ENCODE data around the gene CDIP1. TPM values are rescaled to one million over a fixed set of nuclear protein-coding genes. Genes with fewer than 3 reads are reported as not detected.

Gene CDIP1
- total RNA-seq, 2 donors from 2014 or later, result 12.9 to 23.3 TPM

DNA sequence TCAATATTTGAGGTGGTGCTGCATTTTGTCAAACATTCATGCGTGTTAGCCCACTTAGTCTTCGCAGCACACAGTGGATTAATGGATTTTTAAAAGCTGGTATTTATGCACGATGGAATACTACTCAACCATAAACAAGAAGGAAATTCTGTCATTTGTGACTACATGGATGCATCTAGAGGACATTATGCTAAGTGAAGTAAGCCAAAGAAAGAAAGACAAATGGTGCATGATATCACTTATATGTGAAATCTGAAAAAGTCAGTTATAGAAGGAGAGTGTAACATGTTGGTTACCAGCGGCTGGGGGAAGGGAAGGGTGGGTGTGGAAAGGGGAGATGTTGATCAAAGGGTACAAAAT lies 39.4 kb downstream of the CDIP1 start:
- DNase-seq, result no peak
- no peak overlapping the region for H3K4me3 ChIP-seq
- no peak for TF ChIP-seq POLR2A (IDR thresholded peaks at IDR 0.05)
- TF ChIP-seq, protein P1, sequence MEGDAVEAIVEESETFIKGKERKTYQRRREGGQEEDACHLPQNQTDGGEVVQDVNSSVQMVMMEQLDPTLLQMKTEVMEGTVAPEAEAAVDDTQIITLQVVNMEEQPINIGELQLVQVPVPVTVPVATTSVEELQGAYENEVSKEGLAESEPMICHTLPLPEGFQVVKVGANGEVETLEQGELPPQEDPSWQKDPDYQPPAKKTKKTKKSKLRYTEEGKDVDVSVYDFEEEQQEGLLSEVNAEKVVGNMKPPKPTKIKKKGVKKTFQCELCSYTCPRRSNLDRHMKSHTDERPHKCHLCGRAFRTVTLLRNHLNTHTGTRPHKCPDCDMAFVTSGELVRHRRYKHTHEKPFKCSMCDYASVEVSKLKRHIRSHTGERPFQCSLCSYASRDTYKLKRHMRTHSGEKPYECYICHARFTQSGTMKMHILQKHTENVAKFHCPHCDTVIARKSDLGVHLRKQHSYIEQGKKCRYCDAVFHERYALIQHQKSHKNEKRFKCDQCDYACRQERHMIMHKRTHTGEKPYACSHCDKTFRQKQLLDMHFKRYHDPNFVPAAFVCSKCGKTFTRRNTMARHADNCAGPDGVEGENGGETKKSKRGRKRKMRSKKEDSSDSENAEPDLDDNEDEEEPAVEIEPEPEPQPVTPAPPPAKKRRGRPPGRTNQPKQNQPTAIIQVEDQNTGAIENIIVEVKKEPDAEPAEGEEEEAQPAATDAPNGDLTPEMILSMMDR (IDR thresholded peaks at IDR 0.05), result no peak
- no peaks in the 10 kb centered on the region for H3K9me3 ChIP-seq
- H3K36me3 ChIP-seq (replicated peaks in 1 of 2; ENCODE audit: insufficient read depth in 1 of 2, low read depth in 2 of 2), result peaks cover 0 to 2% of the 10 kb centered on the region in 2 donors
- intact Hi-C loops (cut with DNase I), result loop anchor here (10.0 kb wide), 1 partner anchor 64 kb away; no protein-coding TSS in a partner anchor
- WGBS, 2 donors, result 90 to 92% methylated on average over 4 of the region's 4 CpGs
- no peaks in the 10 kb centered on the region for H3K27me3 ChIP-seq
- H3K4me1 ChIP-seq, result peaks cover 72% of the 10 kb centered on the region
- no peak for ATAC-seq
- peak overlapping the region in 3 of 4 donors; percentile 14 to 50 (median 27) for H3K27ac ChIP-seq

DNA sequence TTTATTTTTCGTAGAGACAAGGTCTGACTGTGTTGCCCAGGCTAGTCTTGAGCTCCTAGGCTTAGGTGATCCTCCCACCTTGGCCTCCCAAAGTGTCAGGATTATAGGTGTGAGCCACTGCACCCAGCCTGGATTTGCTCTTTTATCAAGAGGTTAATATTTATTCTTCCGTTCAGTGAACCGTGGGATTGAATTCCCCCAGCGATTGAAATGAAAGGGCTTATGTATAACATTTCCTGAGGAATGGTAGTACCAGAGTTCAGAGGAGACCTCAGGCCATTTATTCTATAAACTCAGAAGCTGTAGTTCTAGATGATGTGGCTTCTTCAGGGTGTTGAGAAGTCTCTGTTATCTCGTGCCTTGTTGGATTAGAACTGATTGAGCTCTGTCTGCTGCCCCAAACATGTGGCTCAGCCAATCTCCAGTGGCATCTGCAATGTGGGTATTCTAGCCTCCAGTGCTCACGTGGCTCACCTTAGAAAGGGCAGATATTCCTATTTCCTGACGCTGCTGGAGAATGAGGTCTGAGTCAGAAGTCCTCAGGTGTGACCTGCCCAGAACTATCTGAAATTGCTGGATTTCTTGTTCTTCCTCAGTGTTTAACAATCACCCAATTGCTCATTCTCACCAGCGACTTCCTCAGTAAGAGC lies 39.9 kb downstream of the CDIP1 start:
- 35 to 45% methylated on average over 8 of the region's 8 CpGs for WGBS, 2 donors
- Histone ChIP-seq H3K4me3 (no peak overlapping the region), H3K36me3 (replicated peaks in 1 of 2; ENCODE audit: insufficient read depth in 1 of 2, low read depth in 2 of 2) (peaks cover 0 to 2% of the 10 kb centered on the region in 2 donors), H3K9me3 (no peaks in the 10 kb centered on the region), H3K27me3 (no peaks in the 10 kb centered on the region), H3K27ac (peak overlapping the region in 3 of 4 donors; percentile 14 to 50 (median 27)), H3K4me1 (peaks cover 72% of the 10 kb centered on the region)
- TF ChIP-seq, protein P1 (IDR thresholded peaks at IDR 0.05), result no peak
- TF ChIP-seq POLR2A (IDR thresholded peaks at IDR 0.05), result no peak
- DNase-seq (no peak), ATAC-seq (no peak)
- intact Hi-C loops (cut with DNase I), result loop anchor here (10.0 kb wide), 1 partner anchor 64 kb away; no protein-coding TSS in a partner anchor

DNA sequence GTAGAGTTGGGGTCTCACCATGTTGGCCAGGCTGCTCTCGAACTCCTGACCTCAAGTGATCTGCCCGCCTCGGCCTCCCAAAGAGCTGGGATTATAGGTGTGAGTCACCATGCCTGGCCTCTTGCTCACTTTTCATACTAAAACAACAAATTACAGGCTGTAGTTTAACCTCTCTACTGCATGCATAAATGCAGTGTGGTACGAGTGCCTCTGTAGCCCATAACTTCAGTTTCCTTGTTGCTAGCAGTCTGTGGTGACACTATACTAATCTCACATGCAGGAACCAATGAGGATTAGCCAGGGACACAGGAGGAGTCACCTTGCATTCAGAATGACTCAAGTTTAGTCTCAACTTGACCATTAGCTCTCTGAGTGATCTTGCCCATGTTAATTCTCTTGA lies 42.3 kb downstream of the CDIP1 start:
- ATAC-seq, result no peak
- H3K9me3 ChIP-seq, result no peaks in the 10 kb centered on the region
- 90 to 93% methylated on average over 4 of the region's 4 CpGs for WGBS, 2 donors
- peak overlapping the region in 1 of 4 donors; percentile 6 for H3K27ac ChIP-seq
- H3K4me1 ChIP-seq, result peaks cover 61% of the 10 kb centered on the region
- no peaks in the 10 kb centered on the region for H3K27me3 ChIP-seq
- TF ChIP-seq POLR2A (IDR thresholded peaks at IDR 0.05), result no peak
- TF ChIP-seq, protein P1 (IDR thresholded peaks at IDR 0.05), result no peak
- no peak overlapping the region for H3K4me3 ChIP-seq
- H3K36me3 ChIP-seq (replicated peaks in 1 of 2; ENCODE audit: insufficient read depth in 1 of 2, low read depth in 2 of 2), result peaks cover 0 to 2% of the 10 kb centered on the region in 2 donors
- intact Hi-C loops (cut with DNase I), result loop anchor here (10.0 kb wide), 1 partner anchor 62 kb away; no protein-coding TSS in a partner anchor
- DNase-seq, result no peak

DNA sequence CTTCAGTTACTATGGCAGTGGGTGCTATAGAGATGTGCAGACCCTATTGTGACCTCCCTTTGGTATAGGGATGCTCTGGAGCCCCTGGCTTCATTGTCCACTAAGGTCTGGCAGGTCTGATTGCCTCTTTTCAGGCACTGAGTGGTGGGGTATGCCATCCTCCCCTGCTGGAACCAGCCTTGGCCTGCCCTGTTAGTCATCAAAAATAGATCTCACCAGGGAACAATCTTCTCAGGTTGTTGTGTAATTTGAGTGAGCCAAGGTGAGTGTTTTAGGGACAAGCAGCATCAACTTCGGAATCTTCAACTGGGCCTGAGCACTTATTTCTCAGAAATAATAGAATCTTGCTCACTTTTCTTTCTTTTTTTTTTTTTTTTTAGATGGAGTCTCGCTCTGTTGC lies 42.8 kb downstream of the CDIP1 start:
- H3K27ac ChIP-seq, result no peak overlapping the region
- no peaks in the 10 kb centered on the region for H3K9me3 ChIP-seq
- DNase-seq (no peak), ATAC-seq (no peak)
- 97 to 100% methylated on average over 2 of the region's 2 CpGs for WGBS, 2 donors
- intact Hi-C loops (cut with DNase I), result loop anchor here (10.0 kb wide), 1 partner anchor 61 kb away; no protein-coding TSS in a partner anchor
- TF ChIP-seq, protein P1 (IDR thresholded peaks at IDR 0.05), result no peak
- no peak for TF ChIP-seq POLR2A (IDR thresholded peaks at IDR 0.05)
- no peaks in the 10 kb centered on the region for H3K27me3 ChIP-seq
- H3K36me3 ChIP-seq (replicated peaks in 1 of 2; ENCODE audit: insufficient read depth in 1 of 2, low read depth in 2 of 2), result peaks cover 0 to 2% of the 10 kb centered on the region in 2 donors
- H3K4me3 ChIP-seq, result no peak overlapping the region
- H3K4me1 ChIP-seq, result peaks cover 56% of the 10 kb centered on the region

All from body of pancreas (tissue), 4 donors.